ENCODE data around the gene CADM4. TPM values are rescaled to one million over a fixed set of nuclear protein-coding genes. Genes with fewer than 3 reads are reported as not detected.

The CADM4 gene
- total RNA-seq, 1 experiment from 2014 or later: 28.7 TPM

DNA sequence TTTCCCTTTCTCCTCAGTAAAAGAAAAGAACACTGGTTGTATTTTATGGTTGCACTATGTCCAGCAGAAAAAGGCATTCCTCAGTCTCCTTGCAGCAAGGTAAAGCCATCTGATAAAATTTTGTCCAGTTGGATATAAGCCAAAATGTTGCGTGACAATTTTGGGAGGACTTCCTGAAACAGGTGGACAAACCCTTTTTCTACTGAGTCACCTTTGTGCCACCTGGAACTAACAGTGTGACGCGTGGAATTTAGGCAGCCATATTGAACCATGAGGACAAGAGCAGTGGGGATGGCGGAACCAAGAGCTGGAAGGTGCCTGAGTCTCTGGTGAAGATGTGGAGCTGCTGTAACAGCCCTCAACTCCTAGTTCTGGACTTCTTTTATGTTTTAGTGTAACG lies 8.2 kb downstream of the CADM4 start:
- DNase-seq (ENCODE audit: low read depth, low spot score): no peak
- Histone ChIP-seq H2AFZ (ENCODE audit: low read depth, low read length, poor library complexity, severe bottlenecking) (no peak overlapping the region), H4K20me1 (ENCODE audit: insufficient read depth) (no peaks in the 10 kb centered on the region), H3K9ac (ENCODE audit: low read length) (no peak overlapping the region), H3K27ac (ENCODE audit: low read depth, low read length) (no peak overlapping the region), H3K9me3 (ENCODE audit: control insufficient read depth in 1 of 2, insufficient read depth in 1 of 2, low read depth in 1 of 2, low read length in 2 of 2) (no peaks in the 10 kb centered on the region), H3K4me1 (ENCODE audit: control insufficient read depth in 1 of 2, insufficient read depth in 2 of 2, low read length in 2 of 2) (peaks cover 4 to 14% of the 10 kb centered on the region in 2 experiments; a peak in 3 of 4 replicates), H3K4me3 (replicated peaks in 1 of 2; ENCODE audit: low read depth in 1 of 2, low read length in 2 of 2) (no peak overlapping the region), H3K36me3 (ENCODE audit: control insufficient read depth in 1 of 2, insufficient read depth in 2 of 2, low read length in 2 of 2) (no peaks in the 10 kb centered on the region), H3K9me2 (ENCODE audit: insufficient read depth) (no peaks in the 10 kb centered on the region), H3K4me2 (ENCODE audit: low read length) (no peak overlapping the region), H3K79me2 (ENCODE audit: insufficient read depth, low read length) (no peaks in the 10 kb centered on the region), H3K27me3 (ENCODE audit: insufficient read depth, low read length) (no peaks in the 10 kb centered on the region)
- RAD21 ChIA-PET (ENCODE audit: low non-redundant PET in 1 of 2, low total read pairs in 2 of 2, uncharacterized antibody in 2 of 2, unreplicated experiment in 2 of 2): no interaction called here
- BruUV-seq (replicated peaks): no TSS peak
- intact Hi-C loops (cut with micrococcal nuclease): no loop called here
- CTCF ChIA-PET: no interaction called here
- POLR2A ChIA-PET: no interaction called here
- no peak for TF ChIP-seq EZH2phosphoT487 (IDR thresholded peaks at IDR 0.05; ENCODE audit: borderline replicate concordance)
- no peak for TF ChIP-seq POLR2A (IDR thresholded peaks at IDR 0.05; ENCODE audit: borderline replicate concordance, extremely low read depth, insufficient read depth, insufficient read length)
- no peak for TF ChIP-seq SP1 (IDR thresholded peaks at IDR 0.05; ENCODE audit: low read depth)
- no peak for TF ChIP-seq YY1 (IDR thresholded peaks at IDR 0.05; ENCODE audit: extremely low read depth, insufficient replicate concordance, low read depth, low read length)
- no peak for TF ChIP-seq CBX3 (IDR thresholded peaks at IDR 0.05; ENCODE audit: low read depth)
- TF ChIP-seq EGR1 (IDR thresholded peaks at IDR 0.05; ENCODE audit: low read depth): no peak
- TF ChIP-seq ZFX (IDR thresholded peaks at IDR 0.05): no peak
- TF ChIP-seq ZNF274 (IDR thresholded peaks at IDR 0.05; ENCODE audit: low read depth, low read length): no peak
- no peak for ATAC-seq

DNA sequence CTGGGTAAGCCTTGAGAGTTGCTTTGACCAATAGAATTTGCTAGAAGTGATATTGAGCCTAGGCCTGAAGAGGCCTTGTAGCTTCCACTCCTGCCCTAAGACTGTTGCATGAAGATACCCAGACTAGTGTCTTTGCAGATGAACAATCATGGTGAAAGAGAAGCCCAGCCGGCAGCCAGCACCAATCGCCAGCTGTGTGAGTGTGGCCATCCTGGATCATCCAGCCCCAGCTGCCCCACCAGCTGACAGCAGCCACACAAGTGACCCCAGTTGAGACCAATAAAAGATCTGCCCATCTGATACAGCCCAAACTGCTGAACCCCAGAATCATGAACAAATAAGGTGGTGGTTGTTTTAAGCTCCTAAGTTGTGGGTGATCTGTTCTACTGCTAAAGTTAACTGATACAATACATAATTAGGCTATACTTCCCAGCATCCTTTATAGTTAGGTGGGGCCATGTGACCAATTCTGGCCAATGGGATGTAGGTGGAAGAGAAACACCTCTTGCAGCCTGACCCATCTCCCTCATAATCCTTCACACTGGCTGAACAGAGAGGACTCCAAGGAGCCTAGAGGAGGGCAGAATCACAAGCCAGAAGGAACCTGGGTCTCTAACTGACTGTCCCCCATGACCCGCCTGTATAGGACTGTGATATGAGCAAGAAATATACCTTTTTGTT lies 10.9 kb downstream of the CADM4 start:
- no peak overlapping the region for H2AFZ ChIP-seq (ENCODE audit: low read depth, low read length, poor library complexity, severe bottlenecking)
- ChIA-PET RAD21 (ENCODE audit: low non-redundant PET in 1 of 2, low total read pairs in 2 of 2, uncharacterized antibody in 2 of 2, unreplicated experiment in 2 of 2) (no interaction called here), POLR2A (no interaction called here), CTCF (no interaction called here)
- H4K20me1 ChIP-seq (ENCODE audit: insufficient read depth): no peaks in the 10 kb centered on the region
- H3K36me3 ChIP-seq (ENCODE audit: control insufficient read depth in 1 of 2, insufficient read depth in 2 of 2, low read length in 2 of 2): no peaks in the 10 kb centered on the region
- H3K9me3 ChIP-seq (ENCODE audit: control insufficient read depth in 1 of 2, insufficient read depth in 1 of 2, low read depth in 1 of 2, low read length in 2 of 2): no peaks in the 10 kb centered on the region
- DNase-seq (ENCODE audit: low read depth, low spot score) (no peak), ATAC-seq (no peak)
- H3K4me1 ChIP-seq (ENCODE audit: control insufficient read depth in 1 of 2, insufficient read depth in 2 of 2, low read length in 2 of 2): peaks cover 9 to 14% of the 10 kb centered on the region in 2 experiments
- no peak overlapping the region for H3K27ac ChIP-seq (ENCODE audit: low read depth, low read length)
- H3K9ac ChIP-seq (ENCODE audit: low read length): no peak overlapping the region
- no peaks in the 10 kb centered on the region for H3K79me2 ChIP-seq (ENCODE audit: insufficient read depth, low read length)
- no peaks in the 10 kb centered on the region for H3K27me3 ChIP-seq (ENCODE audit: insufficient read depth, low read length)
- H3K9me2 ChIP-seq (ENCODE audit: insufficient read depth): no peaks in the 10 kb centered on the region
- no peak overlapping the region for H3K4me3 ChIP-seq (replicated peaks in 1 of 2; ENCODE audit: low read depth in 1 of 2, low read length in 2 of 2)
- intact Hi-C loops (cut with micrococcal nuclease): no loop called here
- no TSS peak for BruUV-seq (replicated peaks)
- no peak overlapping the region for H3K4me2 ChIP-seq (ENCODE audit: low read length)
- TF ChIP-seq SIN3A (IDR thresholded peaks at IDR 0.05; ENCODE audit: low read depth) (no peak), FOSL1 (IDR thresholded peaks at IDR 0.05; ENCODE audit: low read depth) (no peak), EZH2phosphoT487 (IDR thresholded peaks at IDR 0.05; ENCODE audit: borderline replicate concordance) (no peak), ZFX (IDR thresholded peaks at IDR 0.05) (no peak), EGR1 (IDR thresholded peaks at IDR 0.05; ENCODE audit: low read depth) (no peak), CBX3 (IDR thresholded peaks at IDR 0.05; ENCODE audit: low read depth) (no peak), ZBTB33 (IDR thresholded peaks at IDR 0.05; ENCODE audit: extremely low read depth, insufficient replicate concordance, low read length) (no peak), SP1 (IDR thresholded peaks at IDR 0.05; ENCODE audit: low read depth) (no peak), JUND (IDR thresholded peaks at IDR 0.05) (no peak), ATF3 (IDR thresholded peaks at IDR 0.05) (no peak), REST (IDR thresholded peaks at IDR 0.05; ENCODE audit: low read depth) (no peak)
